GM23248 (cell line): ENCODE measurements around the gene CNOT10.

Source experiments
- EZH2 ChIP-seq: fragments of 200-600 bp; sonication (generic); IDR thresholded peaks from 2 replicates; pipeline ENCODE4 v1.6.1; 2018; ENCODE audit warnings: antibody characterized with exemption, mild to moderate bottlenecking; ENCODE audit not compliant: insufficient read depth, poor library complexity, severe bottlenecking
- EZH2phosphoT487 ChIP-seq: fragments of 200-600 bp; sonication (generic); IDR thresholded peaks from 2 replicates; pipeline ENCODE4 v1.6.1; 2018; ENCODE audit warnings: antibody characterized with exemption, moderate library complexity, mild to moderate bottlenecking, low read depth; ENCODE audit not compliant: insufficient read depth

- no peak for TF ChIP-seq EZH2phosphoT487
- no peak for TF ChIP-seq EZH2
Measured at GRCh38 chr3:32700244-32700643, 15.3 kb downstream of the CNOT10 start.
